Omental fat pad (tissue), 4 donors: ENCODE data around the gene TAS1R2. TPM values are rescaled to one million over a fixed set of nuclear protein-coding genes. Genes with fewer than 3 reads are reported as not detected.
"Not testable (repeated sequence)": the region's sequence is repeated elsewhere in the genome, so short reads cannot be mapped to it uniquely, and the experiment has no call there.

ENCODE experiments used
- ATAC-seq: fragments of 150-250 bp; one replicate; pipeline ENCODE4 v1.9.1; 2016; ENCODE audit warnings: mild to moderate bottlenecking, moderate library complexity; ENCODE audit not compliant: low FRiP score
- DNase-seq: peaks from one replicate; pipeline ENCODE4 v3.0.0-alpha.2; 2019; ENCODE audit warnings: low spot score
- CTCF ChIP-seq, 3 donors: fragments of 450-650 bp; IDR thresholded peaks; one replicate each; pipeline ENCODE4 v1.5.1; 2016 to 2017; ENCODE audit warnings: antibody characterized with exemption in 3 of 3, mild to moderate bottlenecking in 3 of 3, moderate library complexity in 2 of 3
- total RNA-seq, 4 donors: library from RNA; depleted of rRNA; stranded (reverse); fragments of >200 nt; gene quantifications; one replicate each; pipeline ENCODE4 v1.1.0, GENCODE V29; 2016

The TAS1R2 gene
- total RNA-seq, 4 donors from 2014 or later: not detected

- DNase-seq: no peak
- no peak for TF ChIP-seq CTCF (IDR thresholded peaks at IDR 0.05)
- no peak for ATAC-seq
Measured at GRCh38 chr1:18840145-18840544, 19.3 kb downstream of the TAS1R2 start.

- TF ChIP-seq CTCF (IDR thresholded peaks at IDR 0.05): no peak
- ATAC-seq (no peak), DNase-seq (no peak)
Measured at GRCh38 chr1:18836654-18837053, 22.8 kb downstream of the TAS1R2 start.

GRCh38 chr1:18832319-18832718 lies 27.1 kb downstream of the TAS1R2 start:
- ATAC-seq, DNase-seq: not testable (repeated sequence)

GRCh38 chr1:18831656-18832055 lies 27.8 kb downstream of the TAS1R2 start:
- DNase-seq (no peak), ATAC-seq (no peak)
- TF ChIP-seq CTCF (IDR thresholded peaks at IDR 0.05): no peak

GRCh38 chr1:18830596-18830995 lies 28.9 kb downstream of the TAS1R2 start:
- DNase-seq (no peak), ATAC-seq (no peak)
- no peak for TF ChIP-seq CTCF (IDR thresholded peaks at IDR 0.05)

- DNase-seq: no peak
- ATAC-seq: no peak
- TF ChIP-seq CTCF (IDR thresholded peaks at IDR 0.05): no peak
Measured at GRCh38 chr1:18829671-18830070, 29.8 kb downstream of the TAS1R2 start.

GRCh38 chr1:18828224-18828623 lies 31.2 kb downstream of the TAS1R2 start:
- ATAC-seq: no peak
- no peak for DNase-seq
- no peak for TF ChIP-seq CTCF (IDR thresholded peaks at IDR 0.05)

GRCh38 chr1:18823438-18823837 lies 36.0 kb downstream of the TAS1R2 start:
- no peak for ATAC-seq
- no peak for DNase-seq
- TF ChIP-seq CTCF (IDR thresholded peaks at IDR 0.05): no peak
